PC-9 (cell line): ENCODE results near the gene ERC2. TPM values are rescaled to one million over a fixed set of nuclear protein-coding genes. Genes with fewer than 3 reads are reported as not detected.
"Not testable (repeated sequence)": the region's sequence is repeated elsewhere in the genome, so short reads cannot be mapped to it uniquely, and the experiment has no call there.

Experiments
- BruUV-seq: library from RNA; stranded (reverse); fragments of 400-500 nt; replicated peaks from 2 replicates; lab custom pipeline; 2021; lab: Mats Ljungman, UMichigan
- CTCF ChIA-PET: fragments of 300-600 bp; sonication (Branson Sonifier 250); formaldehyde crosslinking; loops from one replicate; lab custom pipeline; 2022; ENCODE audit warnings: antibody characterized with exemption; lab: Charles Lee
- POLR2A ChIA-PET: fragments of 300-600 bp; sonication (Branson Sonifier 250); formaldehyde crosslinking; loops from one replicate; lab custom pipeline; 2022; ENCODE audit warnings: antibody characterized with exemption; ENCODE audit not compliant: unreplicated experiment; lab: Charles Lee
- DNase-seq, 2 experiments: peaks; one replicate each; pipeline versions ENCODE4 v3.0.0 to v3.0.0-alpha.2; 2015 to 2022; ENCODE audit warnings: mixed read lengths in 1 of 2
- H2AFZ ChIP-seq: fragments of 200-600 bp; sonication (generic); 2 replicates; pipeline ENCODE4 v1.8.1; 2017; ENCODE audit warnings: antibody characterized with exemption
- H3F3A ChIP-seq: fragments of 200-600 bp; sonication (generic); 2 replicates; pipeline ENCODE4 v1.8.1; 2017; ENCODE audit warnings: antibody characterized with exemption, mild to moderate bottlenecking, low read depth; ENCODE audit not compliant: insufficient read depth
- H3K27ac ChIP-seq: fragments of 200-600 bp; sonication (generic); 2 replicates; pipeline ENCODE4 v1.6.1; 2016; ENCODE audit warnings: mixed run types
- H3K27me3 ChIP-seq: fragments of 200-600 bp; sonication (generic); 2 replicates; pipeline ENCODE4 v1.6.1; 2016; ENCODE audit warnings: low read depth, mixed run types; ENCODE audit not compliant: insufficient read depth
- H3K36me3 ChIP-seq: fragments of 200-600 bp; sonication (generic); 2 replicates; pipeline ENCODE4 v1.6.1; 2016; ENCODE audit warnings: low read depth, mixed run types
- H3K4me1 ChIP-seq: fragments of 200-600 bp; sonication (generic); replicated peaks from 2 replicates; pipeline ENCODE4 v1.6.1; 2016; ENCODE audit warnings: mixed run types; ENCODE audit not compliant: insufficient read depth
- H3K4me2 ChIP-seq: fragments of 200-600 bp; sonication (generic); 2 replicates; pipeline ENCODE4 v1.6.1; 2017; ENCODE audit warnings: mixed run types
- H3K4me3 ChIP-seq: fragments of 200-600 bp; sonication (generic); 2 replicates; pipeline ENCODE4 v1.6.1; 2016; ENCODE audit warnings: mixed run types
- H3K79me2 ChIP-seq: fragments of 200-600 bp; sonication (generic); 2 replicates; pipeline ENCODE4 v1.6.1; 2017; ENCODE audit warnings: low read depth, mixed run types
- H3K9me2 ChIP-seq: fragments of 200-600 bp; sonication (generic); 2 replicates; pipeline ENCODE4 v1.8.1; 2017; ENCODE audit warnings: mild to moderate bottlenecking; ENCODE audit not compliant: insufficient read depth
- H3K9me3 ChIP-seq: fragments of 200-600 bp; sonication (generic); 2 replicates; pipeline ENCODE4 v1.8.1; 2016; ENCODE audit warnings: low read depth; ENCODE audit not compliant: insufficient read depth
- H4K20me1 ChIP-seq: fragments of 200-600 bp; sonication (generic); 2 replicates; pipeline ENCODE4 v1.8.1; 2017; ENCODE audit not compliant: insufficient read depth
- EZH2 ChIP-seq: fragments of 200-600 bp; sonication (generic); IDR thresholded peaks from 2 replicates; pipeline ENCODE4 v1.8.0; 2017; ENCODE audit warnings: antibody characterized with exemption, low read depth
- intact Hi-C: fragments of 100-400 bp; cut with micrococcal nuclease; formaldehyde crosslinking; loops from one replicate; pipeline ENCODE4 v1.10.0; 2022; ENCODE audit not compliant: unreplicated experiment
- total RNA-seq: library from RNA; stranded (reverse); gene quantifications from 2 replicates; pipeline ENCODE4 v1.2.3, GENCODE V29; 2021
- TF ChIP-seq, protein P1 (sequence below): fragments of 200-600 bp; sonication (generic); conservative IDR thresholded peaks from 2 replicates; pipeline ENCODE4 v1.6.1; 2017; ENCODE audit warnings: mixed run types, antibody characterized with exemption, mild to moderate bottlenecking, moderate library complexity

Gene ERC2
- total RNA-seq, 1 experiment from 2014 or later = 1.4 TPM

DNA sequence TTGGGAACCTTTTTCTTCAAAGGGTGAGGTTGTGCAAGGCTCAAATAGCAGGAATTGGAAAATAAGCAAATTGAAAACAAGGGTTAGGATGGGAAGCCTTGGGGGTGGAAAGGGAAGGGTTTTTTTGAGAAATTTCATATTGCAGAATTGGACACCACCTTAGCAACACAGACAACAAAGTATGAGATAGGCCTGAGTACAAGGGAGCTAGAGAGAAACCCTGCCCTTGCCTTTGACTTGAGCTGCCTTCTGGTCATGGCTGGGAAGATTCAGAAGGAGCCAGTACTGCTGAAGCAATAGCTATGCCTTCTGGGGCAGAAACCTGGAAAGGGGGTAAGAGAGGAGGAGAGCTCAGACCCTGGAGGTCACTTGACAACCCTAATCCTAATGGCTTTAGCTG is 445.6 kb downstream of the ERC2 start:
- Histone ChIP-seq H3K79me2 (no peaks in the 10 kb centered on the region), H3K27ac (no peak overlapping the region), H2AFZ (no peak overlapping the region), H3K4me2 (no peak overlapping the region), H3F3A (no peaks in the 10 kb centered on the region), H4K20me1 (no peaks in the 10 kb centered on the region), H3K36me3 (no peaks in the 10 kb centered on the region), H3K4me1 (no peaks in the 10 kb centered on the region), H3K9me3 (no peaks in the 10 kb centered on the region), H3K4me3 (no peak overlapping the region), H3K27me3 (peaks cover 5% of the 10 kb centered on the region; the same call in 1 of the 2 replicates), H3K9me2 (no peaks in the 10 kb centered on the region)
- ChIA-PET CTCF (no interaction called here), POLR2A (interaction anchor here (0.6 kb wide), 1 partner anchor 104 kb away, joined by 29 read pairs; no protein-coding TSS in a partner anchor)
- no peak for TF ChIP-seq EZH2
- TF ChIP-seq, protein P1, sequence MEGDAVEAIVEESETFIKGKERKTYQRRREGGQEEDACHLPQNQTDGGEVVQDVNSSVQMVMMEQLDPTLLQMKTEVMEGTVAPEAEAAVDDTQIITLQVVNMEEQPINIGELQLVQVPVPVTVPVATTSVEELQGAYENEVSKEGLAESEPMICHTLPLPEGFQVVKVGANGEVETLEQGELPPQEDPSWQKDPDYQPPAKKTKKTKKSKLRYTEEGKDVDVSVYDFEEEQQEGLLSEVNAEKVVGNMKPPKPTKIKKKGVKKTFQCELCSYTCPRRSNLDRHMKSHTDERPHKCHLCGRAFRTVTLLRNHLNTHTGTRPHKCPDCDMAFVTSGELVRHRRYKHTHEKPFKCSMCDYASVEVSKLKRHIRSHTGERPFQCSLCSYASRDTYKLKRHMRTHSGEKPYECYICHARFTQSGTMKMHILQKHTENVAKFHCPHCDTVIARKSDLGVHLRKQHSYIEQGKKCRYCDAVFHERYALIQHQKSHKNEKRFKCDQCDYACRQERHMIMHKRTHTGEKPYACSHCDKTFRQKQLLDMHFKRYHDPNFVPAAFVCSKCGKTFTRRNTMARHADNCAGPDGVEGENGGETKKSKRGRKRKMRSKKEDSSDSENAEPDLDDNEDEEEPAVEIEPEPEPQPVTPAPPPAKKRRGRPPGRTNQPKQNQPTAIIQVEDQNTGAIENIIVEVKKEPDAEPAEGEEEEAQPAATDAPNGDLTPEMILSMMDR = no peak
- no TSS peak for BruUV-seq
- intact Hi-C loops = no loop called here
- DNase-seq = no peak

DNA sequence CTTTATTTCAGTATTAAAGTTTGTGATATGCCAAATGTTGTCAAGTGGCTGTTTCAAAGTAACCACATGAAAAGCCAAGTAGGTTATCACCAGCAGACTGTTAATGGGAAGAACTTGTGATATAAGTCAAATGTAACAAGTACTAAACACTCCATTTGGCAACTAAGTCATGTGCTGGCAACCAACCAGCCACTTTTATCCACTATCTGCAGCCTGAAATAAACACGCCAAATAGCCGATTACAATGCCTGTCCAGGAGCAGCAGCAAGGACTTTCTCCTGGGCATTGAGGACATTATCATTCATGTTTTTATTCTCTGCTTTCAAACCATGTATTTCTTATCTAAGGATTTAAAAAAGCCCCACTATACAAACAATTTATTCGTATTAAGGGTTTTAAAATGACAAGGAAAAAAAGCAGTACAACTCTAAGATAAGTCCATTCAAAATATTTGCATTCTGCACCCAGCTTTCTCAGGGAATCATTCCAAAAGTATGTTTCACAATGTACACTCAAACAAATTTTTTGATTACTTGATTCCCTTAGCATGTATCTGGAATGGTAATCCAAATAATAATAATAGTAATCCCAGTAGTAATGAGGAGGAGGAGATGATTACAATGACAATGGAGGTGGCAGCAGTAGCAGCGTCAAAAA is 448.6 kb downstream of the ERC2 start:
- CTCF ChIA-PET = no interaction called here
- H3K4me3 ChIP-seq = no peak overlapping the region
- intact Hi-C loops = no loop called here

DNA sequence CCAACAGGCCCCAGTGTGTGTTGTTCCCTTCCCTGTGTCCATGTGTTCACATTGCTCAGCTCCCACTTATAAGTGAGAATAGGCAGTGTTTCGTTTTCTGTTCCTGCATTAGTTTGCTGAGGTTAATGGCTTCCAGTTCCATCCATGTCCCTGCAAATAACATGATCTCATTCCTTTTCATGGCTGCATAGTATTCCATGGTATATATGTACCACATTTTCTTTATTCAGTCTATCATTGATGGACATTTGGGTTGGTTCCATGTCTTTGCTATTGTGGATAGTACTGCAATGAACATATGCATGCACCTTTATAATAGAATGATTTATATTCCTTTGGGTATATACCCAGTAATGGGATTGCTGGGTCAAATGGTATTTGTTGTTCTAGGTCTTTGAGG is 452.9 kb downstream of the ERC2 start:
- DNase-seq, CTCF ChIA-PET, H3K27me3 ChIP-seq, H4K20me1 ChIP-seq, POLR2A ChIA-PET, H3K79me2 ChIP-seq, intact Hi-C loops, H3K4me2 ChIP-seq, BruUV-seq, H3K4me1 ChIP-seq, H3K9me3 ChIP-seq, H3K4me3 ChIP-seq, H3K27ac ChIP-seq, H3F3A ChIP-seq, H3K36me3 ChIP-seq, H3K9me2 ChIP-seq, H2AFZ ChIP-seq: not testable (repeated sequence)

More for the DNA sequence above, 448.6 kb downstream of the ERC2 start:
- no peaks in the 10 kb centered on the region for H3K4me1 ChIP-seq
- H3F3A ChIP-seq = no peaks in the 10 kb centered on the region
- POLR2A ChIA-PET = no interaction called here
- no peaks in the 10 kb centered on the region for H3K36me3 ChIP-seq
- H3K27ac ChIP-seq = no peak overlapping the region
- DNase-seq = no peak
- H3K27me3 ChIP-seq = no peaks in the 10 kb centered on the region
- no peaks in the 10 kb centered on the region for H3K9me2 ChIP-seq
- H3K4me2 ChIP-seq = no peak overlapping the region
- H2AFZ ChIP-seq = no peak overlapping the region
- no peaks in the 10 kb centered on the region for H4K20me1 ChIP-seq
- H3K79me2 ChIP-seq = no peaks in the 10 kb centered on the region
- BruUV-seq = no TSS peak
- no peaks in the 10 kb centered on the region for H3K9me3 ChIP-seq
- TF ChIP-seq, protein P1 = no peak
- no peak for TF ChIP-seq EZH2

DNA sequence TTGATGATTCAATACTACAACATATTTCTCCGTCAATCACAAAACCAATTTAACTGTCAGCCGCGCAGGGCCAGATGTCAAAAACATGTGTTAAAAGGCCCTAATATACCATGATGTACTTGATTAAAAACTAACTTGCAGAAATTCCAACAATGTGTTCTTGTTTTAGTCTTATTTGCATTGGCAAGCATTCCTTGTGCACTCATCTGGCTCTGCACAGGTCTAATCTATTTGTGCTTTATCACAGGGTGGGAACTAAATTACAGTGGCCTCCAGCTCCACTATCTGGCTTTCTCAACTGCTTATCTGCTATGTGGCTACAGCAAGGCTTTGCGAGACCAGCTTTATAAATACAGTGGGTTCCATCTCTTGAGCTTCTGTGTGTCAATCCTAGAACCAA is 455.5 kb downstream of the ERC2 start:
- intact Hi-C loops = no loop called here
- TF ChIP-seq EZH2 = no peak
- TF ChIP-seq, protein P1 = no peak
- H3K4me2 ChIP-seq = no peak overlapping the region
- H3K4me3 ChIP-seq = no peak overlapping the region
- H3K9me3 ChIP-seq = no peaks in the 10 kb centered on the region
- no peaks in the 10 kb centered on the region for H3K79me2 ChIP-seq
- no peaks in the 10 kb centered on the region for H3K36me3 ChIP-seq
- DNase-seq = no peak
- no TSS peak for BruUV-seq
- ChIA-PET CTCF (no interaction called here), POLR2A (no interaction called here)
- no peaks in the 10 kb centered on the region for H3K9me2 ChIP-seq
- no peak overlapping the region for H3K27ac ChIP-seq
- H3K27me3 ChIP-seq = peaks cover 5% of the 10 kb centered on the region; the same call in 1 of the 2 replicates
- no peak overlapping the region for H2AFZ ChIP-seq
- H3K4me1 ChIP-seq = no peaks in the 10 kb centered on the region
- no peaks in the 10 kb centered on the region for H4K20me1 ChIP-seq
- H3F3A ChIP-seq = no peaks in the 10 kb centered on the region
